HepG2 (cell line): ENCODE results near the gene PRKCZ. TPM values are rescaled to one million over a fixed set of nuclear protein-coding genes. Genes with fewer than 3 reads are reported as not detected.

Experiments
- ATAC-seq: fragments of 200-7000 bp; cut with Tn5 transposase; 3 replicates; pipeline ENCODE4 v1.9.1; 2020; ENCODE audit warnings: mild to moderate bottlenecking, moderate library complexity
- BruUV-seq: library from RNA; stranded (reverse); fragments of 400-500 nt; replicated peaks from 2 replicates; lab custom pipeline; 2021; lab: Mats Ljungman, UMichigan
- CTCF ChIA-PET: fragments of 300-600 bp; formaldehyde crosslinking; extraction: SDS; loops from one replicate; lab custom pipeline; 2021; ENCODE audit warnings: low total read pairs, inconsistent platforms, low intra/inter-chr PET ratio; lab: Yijun Ruan, JAX
- POLR2A ChIA-PET: fragments of 350-600 bp; sonication (Branson Sonifier 250); formaldehyde crosslinking; loops from one replicate; lab custom pipeline; 2020; ENCODE audit warnings: antibody characterized with exemption, inconsistent platforms; lab: Yijun Ruan, JAX
- DNase-seq: peaks from one replicate; pipeline ENCODE4 v3.0.0-alpha.2; 2015; ENCODE audit warnings: low spot score
- FAIRE-seq: peaks from 3 replicates; lab custom pipeline; 2011; peaks lifted over from hg19 to GRCh38; lab: Jason Lieb, UNC
- H2AFZ ChIP-seq: one replicate; pipeline ENCODE4 v1.6.1; 2011; ENCODE audit warnings: low read length, inconsistent platforms
- H3K27ac ChIP-seq: fragments of 300-600 bp; 3 replicates; pipeline ENCODE4 v1.8.0; 2011; ENCODE audit warnings: mixed run types, mild to moderate bottlenecking, mixed read lengths, low read length, inconsistent platforms; ENCODE audit not compliant: insufficient read depth; ENCODE audit errors: extremely low read length
- H3K27me3 ChIP-seq, 2 experiments: fragments of 200-600 bp in 1 of 2; 2 replicates in 1 of 2; 3 replicates in 1 of 2; pipeline versions ENCODE4 v1.6.0 to v1.8.0; 2011; ENCODE audit warnings: low read length in 2 of 2, mild to moderate bottlenecking in 2 of 2, moderate library complexity in 2 of 2, inconsistent platforms in 1 of 2; ENCODE audit not compliant: insufficient read depth in 2 of 2, control insufficient read depth in 1 of 2
- H3K36me3 ChIP-seq, 2 experiments: fragments of 200-600 bp in 1 of 2; replicated peaks in 1 of 2; 2 replicates in 1 of 2; 3 replicates in 1 of 2; pipeline versions ENCODE4 v1.5.1 to v1.8.0; 2011; ENCODE audit warnings: low read length in 2 of 2, inconsistent platforms in 1 of 2; ENCODE audit not compliant: insufficient read depth in 2 of 2, control insufficient read depth in 1 of 2
- H3K4me1 ChIP-seq: 2 replicates; pipeline ENCODE4 v1.5.1; 2012; ENCODE audit warnings: low read length, inconsistent platforms; ENCODE audit not compliant: insufficient read depth
- H3K4me2 ChIP-seq: 2 replicates; pipeline ENCODE4 v1.6.0; 2011; ENCODE audit warnings: low read depth, low read length, inconsistent platforms
- H3K4me3 ChIP-seq, 3 experiments: fragments of 200-600 bp in 1 of 3; sonication (generic), shearing (Covaris generic) in 1 of 3; replicated peaks in 1 of 3; 2 replicates each; pipeline ENCODE4 v1.5.1; 2011 to 2016; ENCODE audit warnings: low read length in 3 of 3, inconsistent platforms in 2 of 3, low read depth in 2 of 3, mild to moderate bottlenecking in 2 of 3, control low read depth in 1 of 3, mixed read lengths in 1 of 3; ENCODE audit not compliant: insufficient read depth in 1 of 3
- H3K79me2 ChIP-seq: one replicate; pipeline ENCODE4 v1.6.1; 2011; ENCODE audit warnings: low read length, inconsistent platforms; ENCODE audit not compliant: insufficient read depth
- H3K9ac ChIP-seq: 2 replicates; pipeline ENCODE4 v1.6.0; 2011; ENCODE audit warnings: mild to moderate bottlenecking, low read depth, low read length, inconsistent platforms; ENCODE audit not compliant: insufficient read depth
- H3K9me3 ChIP-seq: 2 replicates; pipeline ENCODE4 v1.5.1; 2012; ENCODE audit warnings: mild to moderate bottlenecking, low read length
- H4K20me1 ChIP-seq: 2 replicates; pipeline ENCODE4 v1.6.0; 2011; ENCODE audit warnings: inconsistent platforms, mild to moderate bottlenecking, low read length, moderate library complexity; ENCODE audit not compliant: insufficient read depth
- AKAP8 ChIP-seq: sonication (generic); formaldehyde crosslinking; IDR thresholded peaks from 2 replicates; pipeline ENCODE4 v1.5.1; 2020; ENCODE audit warnings: mild to moderate bottlenecking, missing genetic modification reagents
- FOXA1 ChIP-seq, 2 experiments: fragments of 450-650 bp in 1 of 2; sonication (generic) in 1 of 2; formaldehyde crosslinking in 1 of 2; IDR thresholded peaks; 2 replicates each; pipeline versions ENCODE4 v1.4.0 to v1.6.1; 2016 to 2020; ENCODE audit warnings: missing genetic modification reagents in 1 of 2
- HBP1 ChIP-seq: IDR thresholded peaks from 2 replicates; pipeline ENCODE4 v1.6.1; 2016; ENCODE audit warnings: low read depth, control low read depth
- HNF4G ChIP-seq, 2 experiments: sonication (generic) in 1 of 2; formaldehyde crosslinking in 1 of 2; IDR thresholded peaks; 2 replicates each; pipeline versions ENCODE4 v1.4.0 to v1.6.1; 2011 to 2020; ENCODE audit warnings: borderline replicate concordance in 2 of 2, low read depth in 2 of 2, mild to moderate bottlenecking in 2 of 2, low read length in 1 of 2, missing genetic modification reagents in 1 of 2, moderate library complexity in 1 of 2
- KDM3A ChIP-seq: IDR thresholded peaks from 2 replicates; pipeline ENCODE4 v1.6.1; 2018; ENCODE audit warnings: low read depth, missing compliant biosample characterization
- MEIS1 ChIP-seq: sonication (generic); formaldehyde crosslinking; IDR thresholded peaks from 2 replicates; pipeline ENCODE4 v1.9.0; 2021; ENCODE audit warnings: mild to moderate bottlenecking, missing genetic modification reagents, moderate library complexity, borderline replicate concordance
- MEIS2 ChIP-seq: sonication (generic); formaldehyde crosslinking; IDR thresholded peaks from 2 replicates; pipeline ENCODE4 v1.9.0; 2021; ENCODE audit warnings: mild to moderate bottlenecking, missing genetic modification reagents
- POGK ChIP-seq: sonication (generic); formaldehyde crosslinking; conservative IDR thresholded peaks from 2 replicates; pipeline ENCODE4 v1.8.0; 2022; ENCODE audit warnings: mild to moderate bottlenecking, moderate library complexity, missing genetic modification reagents
- SMAD1 ChIP-seq: sonication (generic); formaldehyde crosslinking; IDR thresholded peaks from 2 replicates; pipeline ENCODE4 v1.4.0; 2020; ENCODE audit warnings: missing genetic modification reagents, low read depth, mild to moderate bottlenecking, borderline replicate concordance
- SRY ChIP-seq: sonication (generic); formaldehyde crosslinking; IDR thresholded peaks from 2 replicates; pipeline ENCODE4 v1.8.0; 2022; ENCODE audit warnings: mild to moderate bottlenecking, missing genetic modification reagents
- STAT5B ChIP-seq: sonication (generic); formaldehyde crosslinking; IDR thresholded peaks from 2 replicates; pipeline ENCODE4 v1.4.0; 2020; ENCODE audit warnings: missing genetic modification reagents
- USF2 ChIP-seq, 2 experiments: sonication (generic) in 1 of 2; formaldehyde crosslinking in 1 of 2; IDR thresholded peaks; 2 replicates each; pipeline versions ENCODE4 v1.5.1 to v1.6.1; 2011 to 2020; ENCODE audit warnings: borderline replicate concordance in 1 of 2, low read depth in 1 of 2, low read length in 1 of 2, mild to moderate bottlenecking in 1 of 2, missing genetic modification reagents in 1 of 2, moderate library complexity in 1 of 2
- ZNF230 ChIP-seq: sonication (generic); formaldehyde crosslinking; IDR thresholded peaks from 2 replicates; pipeline ENCODE4 v1.4.0; 2020; ENCODE audit warnings: mild to moderate bottlenecking, missing genetic modification reagents
- ZNF30 ChIP-seq: sonication (generic); formaldehyde crosslinking; IDR thresholded peaks from 2 replicates; pipeline ENCODE4 v1.5.0; 2020; ENCODE audit warnings: mild to moderate bottlenecking, missing genetic modification reagents
- ZNF431 ChIP-seq: sonication (generic); formaldehyde crosslinking; IDR thresholded peaks from 2 replicates; pipeline ENCODE4 v1.9.0; 2022; ENCODE audit warnings: missing genetic modification reagents, low read depth, mild to moderate bottlenecking, borderline replicate concordance
- ZNF512 ChIP-seq: sonication (generic); formaldehyde crosslinking; IDR thresholded peaks from 2 replicates; pipeline ENCODE4 v1.4.0; 2020; ENCODE audit warnings: mild to moderate bottlenecking, missing genetic modification reagents
- WGBS: methylation state at CpG from one replicate; pipeline ENCODE4 v1.1.6; 2017; ENCODE audit warnings: low lambda C conversion rate; 5-methylcytosine and 5-hydroxymethylcytosine counted together
- in situ Hi-C: cut with HindIII; loops from 2 replicates; pipeline ENCODE4 v1.10.0; 2017; ENCODE audit warnings: low pct_unique_long_range_greater_than_20kb; ENCODE audit not compliant: extremely low pct_ligation_motif_present
- intact Hi-C: fragments of 100-400 bp; cut with micrococcal nuclease; formaldehyde crosslinking; loops from one replicate; pipeline ENCODE4 v1.10.0; 2022; ENCODE audit not compliant: unreplicated experiment
- polyA plus RNA-seq, 8 experiments: library from polyadenylated mRNA; depleted of rRNA in 3 of 8; stranded (reverse) in 7 of 8; unstranded in 1 of 8; fragments of >200 nt; fragmentation: Illumina TruSeq in 4 of 8; extraction: Trizol in 4 of 8; gene quantifications; 2 replicates each; pipeline versions ENCODE4 v1.2.1 to v1.2.3, GENCODE V29; 2011 to 2016; ENCODE audit warnings: low read depth in 4 of 8, missing spikeins in 1 of 8, mixed read lengths in 1 of 8; ENCODE audit not compliant: insufficient read depth in 1 of 8
- total RNA-seq, 5 experiments: library from RNA; depleted of rRNA; stranded (reverse); fragments of >200 nt; fragmentation: Illumina TruSeq; extraction: Trizol; gene quantifications; 2 replicates each; pipeline ENCODE4 v1.2.3, GENCODE V29; 2016; ENCODE audit warnings: low read depth in 1 of 5

The PRKCZ gene
- total and polyA plus RNA-seq, 2 of the 13 experiments (the other 11 are each of a cell fraction or from before 2014, with no cell fraction given), result 34.7 to 85.2 TPM

GRCh38 chr1:2098301-2098698 is 48.1 kb downstream of the PRKCZ start:
- ATAC-seq (no peak), DNase-seq (no peak), FAIRE-seq (no peak)
- H3K9me3 ChIP-seq, result no peaks in the 10 kb centered on the region
- no peak overlapping the region for H3K27ac ChIP-seq
- peaks cover 0 to 3% of the 10 kb centered on the region in 2 experiments; a peak in 2 of 5 replicates for H3K36me3 ChIP-seq
- H3K9ac ChIP-seq, result no peak overlapping the region
- BruUV-seq, result TSS peak; percentile 49
- H4K20me1 ChIP-seq, result no peaks in the 10 kb centered on the region
- H3K4me3 ChIP-seq, result no peak overlapping the region
- H3K4me2 ChIP-seq, result no peak overlapping the region
- POLR2A ChIA-PET, result no interaction called here
- no peak for TF ChIP-seq AKAP8 (CRISPR knock-in tag)
- TF ChIP-seq SRY (CRISPR knock-in tag), result no peak
- no peak for TF ChIP-seq KDM3A (CRISPR knock-in tag)
- TF ChIP-seq SMAD1 (CRISPR knock-in tag), result no peak
- no peak for TF ChIP-seq HNF4G (IDR thresholded peaks at IDR 0.05; ENCODE audit: borderline replicate concordance, low read depth, low read length)
- TF ChIP-seq HNF4G (CRISPR knock-in tag; IDR thresholded peaks at IDR 0.05; ENCODE audit: borderline replicate concordance, low read depth), result no peak
- no peak for TF ChIP-seq ZNF431 (CRISPR knock-in tag)
- TF ChIP-seq FOXA1 (IDR thresholded peaks at IDR 0.05), result no peak
- TF ChIP-seq FOXA1 (CRISPR knock-in tag; IDR thresholded peaks at IDR 0.05), result no peak
- TF ChIP-seq STAT5B, result no peak
- TF ChIP-seq USF2 (IDR thresholded peaks at IDR 0.05; ENCODE audit: low read depth, low read length), result no peak
- no peak for TF ChIP-seq USF2 (CRISPR knock-in tag; IDR thresholded peaks at IDR 0.05; ENCODE audit: borderline replicate concordance)
- TF ChIP-seq MEIS1 (CRISPR knock-in tag), result no peak
- TF ChIP-seq MEIS2 (CRISPR knock-in tag), result no peak
- no peak for TF ChIP-seq ZNF30 (CRISPR knock-in tag)
- no peak for TF ChIP-seq HBP1
- TF ChIP-seq ZNF230 (CRISPR knock-in tag), result no peak
- TF ChIP-seq POGK (CRISPR knock-in tag), result no peak
- no peak for TF ChIP-seq ZNF512
- in situ Hi-C loops, result no loop called here
- H2AFZ ChIP-seq, result no peak overlapping the region
- intact Hi-C loops, result no loop called here
- no peaks in the 10 kb centered on the region for H3K27me3 ChIP-seq
- CTCF ChIA-PET, result no interaction called here
- 85% methylated on average over 5 of the region's 11 CpGs for WGBS
- peaks cover 12% of the 10 kb centered on the region for H3K4me1 ChIP-seq
- H3K79me2 ChIP-seq, result no peaks in the 10 kb centered on the region
